Upper lobe of right lung (tissue), 1 donor: ENCODE measurements around the gene TP63. TPM values are rescaled to one million over a fixed set of nuclear protein-coding genes. Genes with fewer than 3 reads are reported as not detected.

Source experiments
- ATAC-seq: fragments of 200-7000 bp; cut with Tn5 transposase; one replicate; pipeline ENCODE4 v1.9.1; 2020; ENCODE audit warnings: mild to moderate bottlenecking, moderate library complexity
- DNase-seq: peaks from one replicate; pipeline ENCODE4 v3.0.0-alpha.2; 2020
- H3K27ac ChIP-seq: fragments of 200-600 bp; one replicate; pipeline ENCODE4 v1.8.0; 2022
- H3K27me3 ChIP-seq: fragments of 200-600 bp; one replicate; pipeline ENCODE4 v1.8.0; 2022; ENCODE audit warnings: mild to moderate bottlenecking
- H3K36me3 ChIP-seq: fragments of 200-600 bp; one replicate; pipeline ENCODE4 v1.8.0; 2022
- H3K4me1 ChIP-seq: fragments of 200-600 bp; one replicate; pipeline ENCODE4 v1.8.0; 2022
- H3K4me3 ChIP-seq: fragments of 200-600 bp; one replicate; pipeline ENCODE4 v1.8.0; 2022; ENCODE audit warnings: mild to moderate bottlenecking
- H3K9me3 ChIP-seq: fragments of 200-600 bp; one replicate; pipeline ENCODE4 v1.8.0; 2022
- intact Hi-C: fragments of 100-400 bp; cut with DNase I; formaldehyde crosslinking; loops from one replicate; pipeline ENCODE4 v1.11.0; 2022
- total RNA-seq: library from RNA; stranded (reverse); fragmentation: NEBNext Ultra II Directional; extraction: Animal tissue kit (Norgen Biotek cat#: 25700); gene quantifications from one replicate; pipeline ENCODE4 v1.2.1, GENCODE V29; 2021
- TF ChIP-seq, protein P1 (sequence below): fragments of 200-600 bp; IDR thresholded peaks from one replicate; pipeline ENCODE4 v1.8.0; 2022; ENCODE audit warnings: antibody characterized with exemption
- donor health status: DM: no; HTN: yes; CAD: no; lungs with severe emphysema.

Gene TP63
- total RNA-seq, 1 donor from 2014 or later: 1.3 TPM

DNA sequence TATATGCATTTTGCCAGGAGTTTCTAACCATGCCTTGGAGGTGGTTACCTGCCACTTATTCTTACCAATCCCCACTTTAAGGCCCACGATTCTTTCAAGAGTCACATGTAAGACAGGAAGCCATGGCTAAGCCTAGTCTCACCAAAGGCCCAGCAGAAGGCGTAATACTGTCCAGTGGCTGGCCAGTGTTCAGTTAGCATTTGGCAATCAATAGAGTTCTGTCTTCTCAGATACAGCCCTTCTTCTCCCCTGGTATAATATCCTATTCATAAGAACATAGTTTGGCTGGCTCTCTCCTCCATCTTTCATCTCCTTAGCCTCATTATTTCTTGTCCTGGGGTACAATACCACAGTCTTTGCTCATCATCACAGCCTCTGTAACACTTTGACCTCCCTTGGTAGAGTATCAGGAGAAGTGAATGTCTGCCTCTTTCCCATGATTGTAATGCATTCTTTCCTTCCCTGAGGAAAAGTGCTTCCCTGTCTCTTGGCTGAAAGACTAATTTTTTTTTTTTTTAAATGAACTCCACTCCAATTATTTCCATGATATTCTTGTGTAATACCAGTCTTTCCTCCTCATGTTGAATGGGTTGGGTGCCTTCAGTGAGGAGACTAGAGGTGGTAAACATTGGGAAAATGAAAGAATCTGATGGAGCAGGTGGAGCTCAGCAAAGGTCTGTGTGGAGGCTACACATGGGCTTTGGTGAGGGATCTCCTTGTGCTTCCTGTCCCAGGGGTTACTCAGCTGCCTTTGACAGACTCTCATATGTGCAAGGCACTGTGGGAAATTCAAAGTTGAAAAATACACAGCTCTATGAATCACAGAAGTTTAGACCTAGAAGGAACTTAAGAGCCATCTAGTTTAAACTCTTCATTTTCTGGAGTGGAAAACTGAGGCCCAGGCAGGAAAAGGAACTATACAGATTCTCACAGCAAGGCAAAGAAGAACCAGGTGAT lies 271.3 kb downstream of the TP63 start:
- H3K9me3 ChIP-seq: no peaks in the 10 kb centered on the region
- no peaks in the 10 kb centered on the region for H3K27me3 ChIP-seq
- DNase-seq: no peak
- no peak overlapping the region for H3K27ac ChIP-seq
- TF ChIP-seq, protein P1, sequence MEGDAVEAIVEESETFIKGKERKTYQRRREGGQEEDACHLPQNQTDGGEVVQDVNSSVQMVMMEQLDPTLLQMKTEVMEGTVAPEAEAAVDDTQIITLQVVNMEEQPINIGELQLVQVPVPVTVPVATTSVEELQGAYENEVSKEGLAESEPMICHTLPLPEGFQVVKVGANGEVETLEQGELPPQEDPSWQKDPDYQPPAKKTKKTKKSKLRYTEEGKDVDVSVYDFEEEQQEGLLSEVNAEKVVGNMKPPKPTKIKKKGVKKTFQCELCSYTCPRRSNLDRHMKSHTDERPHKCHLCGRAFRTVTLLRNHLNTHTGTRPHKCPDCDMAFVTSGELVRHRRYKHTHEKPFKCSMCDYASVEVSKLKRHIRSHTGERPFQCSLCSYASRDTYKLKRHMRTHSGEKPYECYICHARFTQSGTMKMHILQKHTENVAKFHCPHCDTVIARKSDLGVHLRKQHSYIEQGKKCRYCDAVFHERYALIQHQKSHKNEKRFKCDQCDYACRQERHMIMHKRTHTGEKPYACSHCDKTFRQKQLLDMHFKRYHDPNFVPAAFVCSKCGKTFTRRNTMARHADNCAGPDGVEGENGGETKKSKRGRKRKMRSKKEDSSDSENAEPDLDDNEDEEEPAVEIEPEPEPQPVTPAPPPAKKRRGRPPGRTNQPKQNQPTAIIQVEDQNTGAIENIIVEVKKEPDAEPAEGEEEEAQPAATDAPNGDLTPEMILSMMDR: no peak
- no peaks in the 10 kb centered on the region for H3K4me1 ChIP-seq
- no peak for ATAC-seq
- no peak overlapping the region for H3K4me3 ChIP-seq
- intact Hi-C loops: no loop called here
- no peaks in the 10 kb centered on the region for H3K36me3 ChIP-seq

DNA sequence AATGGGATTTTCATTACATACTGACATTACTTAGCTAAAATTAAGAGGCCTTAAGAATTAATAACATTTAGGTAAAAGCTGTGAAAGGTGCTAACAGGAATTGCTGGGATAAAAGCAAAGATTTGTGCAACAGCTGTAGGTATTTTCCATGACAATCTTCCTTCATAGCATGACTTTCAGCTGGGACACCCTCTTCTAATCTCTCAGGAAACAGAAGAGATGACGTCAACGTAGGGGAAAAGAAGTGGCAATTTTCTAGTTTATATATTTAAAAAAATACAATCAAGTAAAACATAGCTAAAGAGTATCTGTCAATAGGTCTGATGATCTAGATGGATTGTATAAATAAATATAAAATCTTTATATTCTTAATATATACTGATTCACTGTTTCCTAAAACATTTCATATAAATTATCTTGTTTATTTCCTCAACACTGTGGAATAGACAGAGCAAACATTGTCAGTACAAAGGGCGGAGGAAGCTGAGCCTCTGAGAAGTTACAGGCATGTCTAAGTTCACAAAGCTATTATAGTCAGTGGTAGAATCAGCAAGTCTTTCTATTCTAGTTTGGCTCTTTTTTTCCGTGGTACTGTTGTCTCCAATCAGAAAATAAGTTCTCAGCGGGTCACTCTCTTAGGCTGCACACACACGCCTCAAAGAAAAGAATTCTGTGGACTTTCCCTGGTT lies 272.5 kb downstream of the TP63 start:
- no peak overlapping the region for H3K4me3 ChIP-seq
- no peaks in the 10 kb centered on the region for H3K27me3 ChIP-seq
- TF ChIP-seq, protein P1: no peak
- DNase-seq (no peak), ATAC-seq (no peak)
- no peaks in the 10 kb centered on the region for H3K36me3 ChIP-seq
- H3K9me3 ChIP-seq: no peaks in the 10 kb centered on the region
- no peaks in the 10 kb centered on the region for H3K4me1 ChIP-seq
- H3K27ac ChIP-seq: no peak overlapping the region
- intact Hi-C loops: no loop called here

DNA sequence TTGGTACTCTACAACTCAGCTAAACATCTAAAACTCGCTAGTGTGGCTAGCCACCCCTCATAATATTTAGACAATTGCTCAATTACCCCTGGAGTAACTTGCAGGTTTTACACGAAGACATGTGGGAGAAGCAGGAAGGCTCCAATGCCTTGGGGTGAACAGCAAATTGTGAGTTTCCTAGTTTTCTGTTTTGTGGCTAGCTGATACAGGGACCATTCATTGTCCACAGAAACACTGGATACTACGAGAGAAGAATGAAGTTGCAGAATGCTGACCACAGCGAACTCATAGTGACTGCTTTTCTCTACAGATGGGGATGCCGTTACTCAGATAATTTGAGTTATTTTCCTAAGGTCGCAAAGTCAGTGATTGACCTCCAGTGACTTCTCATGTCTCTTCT lies 276.6 kb downstream of the TP63 start:
- no peaks in the 10 kb centered on the region for H3K36me3 ChIP-seq
- TF ChIP-seq, protein P1: no peak
- no peak for ATAC-seq
- no peak overlapping the region for H3K27ac ChIP-seq
- no peaks in the 10 kb centered on the region for H3K9me3 ChIP-seq
- no peaks in the 10 kb centered on the region for H3K27me3 ChIP-seq
- no peak for DNase-seq
- intact Hi-C loops: no loop called here
- H3K4me1 ChIP-seq: no peaks in the 10 kb centered on the region
- H3K4me3 ChIP-seq: no peak overlapping the region

DNA sequence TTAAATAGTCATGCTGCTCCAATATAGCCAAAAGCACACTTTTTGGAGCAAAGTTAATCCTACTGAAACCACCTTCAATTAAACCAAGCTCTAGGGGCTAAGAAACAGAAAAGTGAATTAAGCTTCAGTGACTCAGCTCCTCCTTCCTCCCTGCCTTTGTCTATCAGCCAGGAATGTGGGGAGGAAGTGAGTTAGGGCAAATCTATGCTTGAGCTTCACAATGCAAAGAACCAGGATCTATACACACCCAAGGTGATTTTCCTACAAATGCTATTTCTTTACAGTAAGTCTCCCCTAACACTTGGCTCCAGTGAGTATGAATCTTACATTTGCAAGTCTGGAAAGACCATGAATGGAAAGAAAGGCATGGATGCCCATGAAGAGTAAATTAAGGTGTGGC lies 277.5 kb downstream of the TP63 start:
- no peaks in the 10 kb centered on the region for H3K27me3 ChIP-seq
- TF ChIP-seq, protein P1: no peak
- DNase-seq (no peak), ATAC-seq (no peak)
- H3K36me3 ChIP-seq: no peaks in the 10 kb centered on the region
- H3K4me3 ChIP-seq: no peak overlapping the region
- intact Hi-C loops: no loop called here
- H3K27ac ChIP-seq: no peak overlapping the region
- no peaks in the 10 kb centered on the region for H3K9me3 ChIP-seq
- H3K4me1 ChIP-seq: no peaks in the 10 kb centered on the region

DNA sequence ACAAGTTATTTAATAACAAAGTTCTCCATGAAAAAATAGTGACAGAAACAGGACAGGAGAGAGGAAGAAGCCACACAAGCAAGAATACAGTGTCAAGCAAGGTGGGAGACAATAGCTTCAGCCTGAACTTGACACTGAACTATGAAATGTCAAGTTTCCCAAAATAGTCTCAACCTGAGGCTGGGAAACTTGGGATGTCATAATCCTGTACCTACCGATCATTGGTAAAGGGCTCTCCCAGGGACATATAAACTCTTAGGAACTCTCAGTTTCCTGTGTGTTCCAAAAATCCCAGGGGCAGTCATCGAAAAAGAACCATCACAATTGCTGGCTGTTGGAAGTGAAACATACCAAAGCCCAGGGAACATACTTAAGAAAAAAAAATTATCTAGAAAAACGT lies 277.9 kb downstream of the TP63 start:
- intact Hi-C loops: no loop called here
- no peaks in the 10 kb centered on the region for H3K27me3 ChIP-seq
- ATAC-seq (no peak), DNase-seq (no peak)
- no peak overlapping the region for H3K4me3 ChIP-seq
- no peaks in the 10 kb centered on the region for H3K9me3 ChIP-seq
- H3K4me1 ChIP-seq: no peaks in the 10 kb centered on the region
- TF ChIP-seq, protein P1: no peak
- no peak overlapping the region for H3K27ac ChIP-seq
- H3K36me3 ChIP-seq: no peaks in the 10 kb centered on the region
